HCT116 (cell line): Measurements from ENCODE around the gene TBRG4. TPM values are rescaled to one million over a fixed set of nuclear protein-coding genes. Genes with fewer than 3 reads are reported as not detected.

Experiments used
- ATAC-seq: fragments of 200-7000 bp; cut with Tn5 transposase; 2 replicates; pipeline ENCODE4 v1.9.1; 2020; ENCODE audit warnings: mild to moderate bottlenecking, moderate library complexity
- BruUV-seq: library from RNA; stranded (reverse); fragments of 400-500 nt; replicated peaks from 2 replicates; lab custom pipeline; 2021; lab: Mats Ljungman, UMichigan
- CTCF ChIA-PET: fragments of 300-600 bp; sonication (Branson Sonifier 250); formaldehyde crosslinking; loops from one replicate; lab custom pipeline; 2021; ENCODE audit warnings: antibody characterized with exemption; lab: Charles Lee
- POLR2A ChIA-PET: fragments of 300-600, 350-600 bp; sonication (Branson Sonifier 250); formaldehyde crosslinking; loops from one replicate; lab custom pipeline; 2021; ENCODE audit warnings: antibody characterized with exemption; lab: Charles Lee
- RAD21 ChIA-PET, 2 experiments: fragments of 300-600 bp; sonication (Branson Sonifier 250); formaldehyde crosslinking; loops; one replicate each; lab custom pipeline; 2023; ENCODE audit warnings: low total read pairs in 2 of 2; ENCODE audit not compliant: uncharacterized antibody in 2 of 2, unreplicated experiment in 2 of 2, low non-redundant PET in 1 of 2; lab: Charles Lee
- DNase-seq: peaks from one replicate; pipeline ENCODE4 v3.0.0-alpha.2; 2010; ENCODE audit warnings: low read depth, low spot score
- H2AFZ ChIP-seq: fragments of 200-600 bp; shearing (Covaris generic), sonication (generic); 2 replicates; pipeline ENCODE4 v1.6.1; 2017; ENCODE audit warnings: low read depth, mixed run types, mixed read lengths, antibody characterized with exemption, low read length; ENCODE audit not compliant: poor library complexity, severe bottlenecking
- H3K27ac ChIP-seq: 2 replicates; pipeline ENCODE4 v1.5.1; 2012; ENCODE audit warnings: low read depth, low read length
- H3K27me3 ChIP-seq: fragments of 200-600 bp; sonication (generic); 2 replicates; pipeline ENCODE4 v1.6.1; 2016; ENCODE audit warnings: mixed run types, low read length, mixed read lengths; ENCODE audit not compliant: insufficient read depth
- H3K36me3 ChIP-seq, 2 experiments: fragments of 200-500 bp in 1 of 2; fragments of 200-600 bp in 1 of 2; sonication (Bioruptor generic) in 1 of 2; sonication (generic) in 1 of 2; 2 replicates each; pipeline versions ENCODE4 v1.5.1 to v1.6.1; 2014 to 2016; ENCODE audit warnings: low read length in 2 of 2, inconsistent platforms in 1 of 2, mixed read lengths in 1 of 2, mixed run types in 1 of 2; ENCODE audit not compliant: insufficient read depth in 2 of 2, control insufficient read depth in 1 of 2
- H3K4me1 ChIP-seq, 2 experiments: fragments of 200-600 bp in 1 of 2; sonication (generic) in 1 of 2; 2 replicates each; pipeline versions ENCODE4 v1.5.1 to v1.6.1; 2012 to 2017; ENCODE audit warnings: low read length in 2 of 2, inconsistent platforms in 1 of 2, mild to moderate bottlenecking in 1 of 2, mixed read lengths in 1 of 2, mixed run types in 1 of 2, moderate library complexity in 1 of 2; ENCODE audit not compliant: insufficient read depth in 2 of 2, control insufficient read depth in 1 of 2
- H3K4me2 ChIP-seq: fragments of 200-600 bp; sonication (generic); 2 replicates; pipeline ENCODE4 v1.6.1; 2017; ENCODE audit warnings: mixed run types, low read length, mixed read lengths
- H3K4me3 ChIP-seq, 2 experiments: fragments of 200-600 bp in 1 of 2; sonication (generic) in 1 of 2; replicated peaks in 1 of 2; 2 replicates each; pipeline ENCODE4 v1.5.1; 2011 to 2016; ENCODE audit warnings: low read length in 2 of 2, control low read depth in 1 of 2, low read depth in 1 of 2, mild to moderate bottlenecking in 1 of 2, mixed read lengths in 1 of 2, mixed run types in 1 of 2
- H3K79me2 ChIP-seq: fragments of 200-600 bp; sonication (generic); 2 replicates; pipeline ENCODE4 v1.6.1; 2017; ENCODE audit warnings: mild to moderate bottlenecking, mixed run types, low read length, moderate library complexity, mixed read lengths; ENCODE audit not compliant: insufficient read depth
- H3K9ac ChIP-seq: fragments of 200-600 bp; sonication (generic); 2 replicates; pipeline ENCODE4 v1.6.1; 2016; ENCODE audit warnings: low read length, mixed read lengths
- H3K9me2 ChIP-seq: fragments of 200-600 bp; sonication (generic), shearing (Covaris generic); 2 replicates; pipeline ENCODE4 v1.6.1; 2017; ENCODE audit warnings: mixed run types, mild to moderate bottlenecking, moderate library complexity; ENCODE audit not compliant: insufficient read depth
- H3K9me3 ChIP-seq, 2 experiments: fragments of 200-500 bp in 1 of 2; fragments of 200-600 bp in 1 of 2; sonication (Bioruptor generic) in 1 of 2; sonication (generic) in 1 of 2; 2 replicates each; pipeline ENCODE4 v1.6.1; 2014 to 2017; ENCODE audit warnings: low read length in 2 of 2, mixed read lengths in 2 of 2, inconsistent platforms in 1 of 2, low read depth in 1 of 2, mild to moderate bottlenecking in 1 of 2, mixed run types in 1 of 2, moderate library complexity in 1 of 2; ENCODE audit not compliant: control insufficient read depth in 1 of 2, insufficient read depth in 1 of 2
- H4K20me1 ChIP-seq: fragments of 200-600 bp; sonication (generic), shearing (Covaris generic); 2 replicates; pipeline ENCODE4 v1.6.1; 2017; ENCODE audit warnings: mixed run types, mild to moderate bottlenecking, moderate library complexity; ENCODE audit not compliant: insufficient read depth
- EGR1 ChIP-seq: IDR thresholded peaks from 2 replicates; pipeline ENCODE4 v1.6.1; 2012; ENCODE audit warnings: low read depth
- ELF1 ChIP-seq: IDR thresholded peaks from 2 replicates; pipeline ENCODE4 v1.6.1; 2012; ENCODE audit warnings: low read depth, borderline replicate concordance
- EZH2phosphoT487 ChIP-seq: fragments of 200-600 bp; IDR thresholded peaks from 2 replicates; pipeline ENCODE4 v1.6.1; 2018; ENCODE audit warnings: antibody characterized with exemption, borderline replicate concordance
- FOSL1 ChIP-seq: IDR thresholded peaks from 2 replicates; pipeline ENCODE4 v1.6.1; 2012; ENCODE audit warnings: low read depth
- JUND ChIP-seq: IDR thresholded peaks from 2 replicates; pipeline ENCODE4 v1.6.1; 2012
- RAD21 ChIP-seq: IDR thresholded peaks from 2 replicates; pipeline ENCODE4 v1.6.1; 2012; ENCODE audit warnings: low read depth, mild to moderate bottlenecking
- SIN3A ChIP-seq: IDR thresholded peaks from 2 replicates; pipeline ENCODE4 v1.6.1; 2012; ENCODE audit warnings: low read depth
- SP1 ChIP-seq: IDR thresholded peaks from 2 replicates; pipeline ENCODE4 v1.6.1; 2012; ENCODE audit warnings: low read depth
- TCF7L2 ChIP-seq: IDR thresholded peaks from 2 replicates; pipeline ENCODE4 v1.7.0; 2011; ENCODE audit warnings: borderline replicate concordance, inconsistent platforms; ENCODE audit not compliant: insufficient read depth, insufficient read length; ENCODE audit errors: extremely low read depth
- ZFX ChIP-seq: fragments of 450-650 bp; IDR thresholded peaks from 2 replicates; pipeline ENCODE4 v1.6.1; 2017
- intact Hi-C: fragments of 100-400 bp; cut with micrococcal nuclease; formaldehyde crosslinking; loops from 2 replicates; pipeline ENCODE4 v1.10.0; 2022
- total RNA-seq: library from RNA; stranded (reverse); gene quantifications from one replicate; pipeline ENCODE4 v1.2.1, GENCODE V29; 2021; ENCODE audit not compliant: unreplicated experiment
- TF ChIP-seq, protein P1 (sequence below): IDR thresholded peaks from 2 replicates; pipeline ENCODE4 v1.6.1; 2012; ENCODE audit warnings: low read depth
- TF ChIP-seq, protein P2 (sequence below), 3 experiments: fragments of 200-600 bp in 1 of 3; sonication (generic) in 1 of 3; IDR thresholded peaks in 2 of 3; conservative IDR thresholded peaks in 1 of 3; 2 replicates each; pipeline ENCODE4 v1.5.1; 2012 to 2017; ENCODE audit warnings: low read depth in 2 of 3, low read length in 2 of 3, antibody characterized with exemption in 1 of 3, borderline replicate concordance in 1 of 3, control low read depth in 1 of 3, mild to moderate bottlenecking in 1 of 3, mixed read lengths in 1 of 3, mixed run types in 1 of 3, moderate library complexity in 1 of 3; ENCODE audit not compliant: insufficient read depth in 1 of 3

Gene TBRG4
- total RNA-seq, 1 experiment from 2014 or later = 136 TPM

DNA sequence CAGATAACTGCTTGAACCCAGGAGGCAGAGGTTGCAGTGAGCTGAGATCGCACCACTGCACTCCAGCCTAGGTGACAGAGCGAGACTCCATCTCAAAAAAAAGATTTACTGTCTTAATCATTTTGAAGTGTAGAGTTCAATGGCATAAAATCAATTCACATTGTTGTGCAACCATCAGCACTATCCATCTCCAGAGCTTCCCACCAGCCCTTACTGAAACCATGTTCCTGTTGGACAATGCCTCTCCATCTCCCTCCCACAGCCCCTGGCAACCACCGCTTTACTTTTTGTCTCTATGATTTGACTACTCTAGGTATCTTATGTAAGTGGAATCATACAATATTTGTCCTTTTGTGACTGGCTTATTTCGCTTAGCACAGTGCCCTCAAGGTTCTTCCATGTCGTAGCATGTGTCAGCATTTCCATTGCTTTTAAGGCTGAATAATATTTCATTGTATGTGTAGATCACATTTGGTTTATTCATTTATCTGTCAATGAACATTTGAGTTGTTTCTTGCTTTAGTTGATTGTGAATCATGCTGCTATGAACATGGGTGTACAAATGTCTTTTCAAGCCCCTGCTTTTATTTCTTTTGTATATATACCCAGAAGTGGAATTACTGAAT, 55.8 kb downstream of the TBRG4 start:
- DNase-seq = no peak
- RAD21 ChIA-PET = no interaction called here
- no peaks in the 10 kb centered on the region for H3K27me3 ChIP-seq
- CTCF ChIA-PET = no interaction called here
- no peak overlapping the region for H3K4me2 ChIP-seq
- H3K79me2 ChIP-seq = peaks cover 4% of the 10 kb centered on the region; the same call in 1 of the 2 replicates
- H3K36me3 ChIP-seq = no peaks in the 10 kb centered on the region; a peak in 1 of 4 replicates
- BruUV-seq = no TSS peak
- no peak overlapping the region for H2AFZ ChIP-seq
- no peak for TF ChIP-seq ELF1
- TF ChIP-seq SP1 = no peak
- TF ChIP-seq, protein P1, sequence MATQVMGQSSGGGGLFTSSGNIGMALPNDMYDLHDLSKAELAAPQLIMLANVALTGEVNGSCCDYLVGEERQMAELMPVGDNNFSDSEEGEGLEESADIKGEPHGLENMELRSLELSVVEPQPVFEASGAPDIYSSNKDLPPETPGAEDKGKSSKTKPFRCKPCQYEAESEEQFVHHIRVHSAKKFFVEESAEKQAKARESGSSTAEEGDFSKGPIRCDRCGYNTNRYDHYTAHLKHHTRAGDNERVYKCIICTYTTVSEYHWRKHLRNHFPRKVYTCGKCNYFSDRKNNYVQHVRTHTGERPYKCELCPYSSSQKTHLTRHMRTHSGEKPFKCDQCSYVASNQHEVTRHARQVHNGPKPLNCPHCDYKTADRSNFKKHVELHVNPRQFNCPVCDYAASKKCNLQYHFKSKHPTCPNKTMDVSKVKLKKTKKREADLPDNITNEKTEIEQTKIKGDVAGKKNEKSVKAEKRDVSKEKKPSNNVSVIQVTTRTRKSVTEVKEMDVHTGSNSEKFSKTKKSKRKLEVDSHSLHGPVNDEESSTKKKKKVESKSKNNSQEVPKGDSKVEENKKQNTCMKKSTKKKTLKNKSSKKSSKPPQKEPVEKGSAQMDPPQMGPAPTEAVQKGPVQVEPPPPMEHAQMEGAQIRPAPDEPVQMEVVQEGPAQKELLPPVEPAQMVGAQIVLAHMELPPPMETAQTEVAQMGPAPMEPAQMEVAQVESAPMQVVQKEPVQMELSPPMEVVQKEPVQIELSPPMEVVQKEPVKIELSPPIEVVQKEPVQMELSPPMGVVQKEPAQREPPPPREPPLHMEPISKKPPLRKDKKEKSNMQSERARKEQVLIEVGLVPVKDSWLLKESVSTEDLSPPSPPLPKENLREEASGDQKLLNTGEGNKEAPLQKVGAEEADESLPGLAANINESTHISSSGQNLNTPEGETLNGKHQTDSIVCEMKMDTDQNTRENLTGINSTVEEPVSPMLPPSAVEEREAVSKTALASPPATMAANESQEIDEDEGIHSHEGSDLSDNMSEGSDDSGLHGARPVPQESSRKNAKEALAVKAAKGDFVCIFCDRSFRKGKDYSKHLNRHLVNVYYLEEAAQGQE = no peak
- TF ChIP-seq JUND = no peak
- intact Hi-C loops = no loop called here
- H3K9me3 ChIP-seq = no peaks in the 10 kb centered on the region
- no peaks in the 10 kb centered on the region for H4K20me1 ChIP-seq
- no peaks in the 10 kb centered on the region for H3K9me2 ChIP-seq
- POLR2A ChIA-PET = no interaction called here
- H3K27ac ChIP-seq = no peak overlapping the region
- H3K4me3 ChIP-seq = no peak overlapping the region
- H3K9ac ChIP-seq = no peak overlapping the region
- peaks cover 0 to 15% of the 10 kb centered on the region in 2 experiments; a peak in 2 of 4 replicates for H3K4me1 ChIP-seq
- ATAC-seq = no peak

DNA sequence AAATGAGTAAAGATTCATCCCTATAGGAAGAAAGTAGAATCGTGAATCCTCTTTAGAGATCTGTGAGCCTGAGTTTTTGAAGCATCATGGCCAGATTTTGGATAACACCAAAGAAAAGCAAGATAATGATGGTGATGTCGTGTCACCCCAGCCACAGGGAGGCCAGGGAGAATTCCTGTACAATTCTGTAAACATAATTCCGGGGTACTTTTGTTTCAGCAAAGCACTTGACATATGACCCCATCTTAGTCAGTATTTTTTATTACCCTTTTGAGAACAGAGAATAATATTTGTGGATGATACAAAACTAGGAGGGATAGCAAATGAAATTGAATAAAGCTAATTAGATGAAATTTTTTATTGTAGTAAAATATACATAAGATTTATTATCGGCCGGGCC, 56.5 kb downstream of the TBRG4 start:
- DNase-seq = no peak
- no peak for TF ChIP-seq EGR1
- no peak for TF ChIP-seq RAD21
- no peak for TF ChIP-seq TCF7L2
- TF ChIP-seq SIN3A = no peak
- TF ChIP-seq, protein P2, sequence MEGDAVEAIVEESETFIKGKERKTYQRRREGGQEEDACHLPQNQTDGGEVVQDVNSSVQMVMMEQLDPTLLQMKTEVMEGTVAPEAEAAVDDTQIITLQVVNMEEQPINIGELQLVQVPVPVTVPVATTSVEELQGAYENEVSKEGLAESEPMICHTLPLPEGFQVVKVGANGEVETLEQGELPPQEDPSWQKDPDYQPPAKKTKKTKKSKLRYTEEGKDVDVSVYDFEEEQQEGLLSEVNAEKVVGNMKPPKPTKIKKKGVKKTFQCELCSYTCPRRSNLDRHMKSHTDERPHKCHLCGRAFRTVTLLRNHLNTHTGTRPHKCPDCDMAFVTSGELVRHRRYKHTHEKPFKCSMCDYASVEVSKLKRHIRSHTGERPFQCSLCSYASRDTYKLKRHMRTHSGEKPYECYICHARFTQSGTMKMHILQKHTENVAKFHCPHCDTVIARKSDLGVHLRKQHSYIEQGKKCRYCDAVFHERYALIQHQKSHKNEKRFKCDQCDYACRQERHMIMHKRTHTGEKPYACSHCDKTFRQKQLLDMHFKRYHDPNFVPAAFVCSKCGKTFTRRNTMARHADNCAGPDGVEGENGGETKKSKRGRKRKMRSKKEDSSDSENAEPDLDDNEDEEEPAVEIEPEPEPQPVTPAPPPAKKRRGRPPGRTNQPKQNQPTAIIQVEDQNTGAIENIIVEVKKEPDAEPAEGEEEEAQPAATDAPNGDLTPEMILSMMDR (IDR thresholded peaks at IDR 0.05 in 2 of 3, conservative IDR thresholded peaks at IDR 0.05 in 1 of 3; ENCODE audit: borderline replicate concordance in 1 of 3, insufficient read depth in 1 of 3, low read depth in 2 of 3, low read length in 2 of 3) = no peak
- TF ChIP-seq ELF1 = no peak
- no peak for TF ChIP-seq ZFX
- TF ChIP-seq FOSL1 = no peak
- no peak for TF ChIP-seq EZH2phosphoT487

More for the DNA sequence above, 56.5 kb downstream of the TBRG4 start:
- H4K20me1 ChIP-seq = no peaks in the 10 kb centered on the region
- intact Hi-C loops = no loop called here
- no peaks in the 10 kb centered on the region for H3K9me3 ChIP-seq
- no peak overlapping the region for H3K9ac ChIP-seq
- H3K4me3 ChIP-seq = no peak overlapping the region
- H3K36me3 ChIP-seq = no peaks in the 10 kb centered on the region; a peak in 1 of 4 replicates
- RAD21 ChIA-PET = no interaction called here
- H3K27ac ChIP-seq = no peak overlapping the region
- CTCF ChIA-PET = no interaction called here
- no peak overlapping the region for H2AFZ ChIP-seq
- no peaks in the 10 kb centered on the region for H3K27me3 ChIP-seq
- POLR2A ChIA-PET = no interaction called here
- BruUV-seq = no TSS peak
- ATAC-seq = no peak
- no peak overlapping the region for H3K4me2 ChIP-seq
- peaks cover 0 to 15% of the 10 kb centered on the region in 2 experiments; a peak in 2 of 4 replicates for H3K4me1 ChIP-seq
- H3K9me2 ChIP-seq = no peaks in the 10 kb centered on the region
- peaks cover 4% of the 10 kb centered on the region; the same call in 1 of the 2 replicates for H3K79me2 ChIP-seq
